Activated naive CD4-positive, alpha-beta T cell treated with anti-CD3 and anti-CD28 coated beads, Interleukin-2, amount 10 ng/mL, durations not matched to agents 5 hours and 36 hours (primary cell): ENCODE data around the gene ZP2. TPM values are rescaled to one million over a fixed set of nuclear protein-coding genes. Genes with fewer than 3 reads are reported as not detected.

Experiments
- total RNA-seq, 2 experiments: library from RNA; stranded (reverse); gene quantifications; one replicate each; pipeline ENCODE4 v1.2.3, GENCODE V29; 2021

The ZP2 gene
- not detected for total RNA-seq

DNA sequence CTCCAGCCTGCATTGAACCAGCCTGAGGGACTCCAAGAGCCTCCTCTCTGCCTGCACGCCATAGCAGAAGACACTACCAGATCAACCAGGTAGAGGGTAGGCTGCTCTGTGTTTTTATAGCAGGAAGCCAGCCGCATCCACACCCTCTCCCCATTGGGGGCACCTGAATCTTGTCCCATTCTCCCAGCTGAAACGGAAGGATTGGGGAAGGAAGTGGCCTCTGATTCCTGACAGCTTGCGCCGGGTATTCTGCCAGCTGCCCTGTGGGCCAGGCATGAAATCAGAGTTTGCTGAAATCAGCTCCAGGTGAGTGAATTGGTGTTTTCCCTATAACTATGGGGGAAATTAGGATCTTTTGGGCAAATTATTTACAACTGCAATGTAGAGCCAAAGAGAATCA is at the start of gene ZP2:
ZP2 (minus strand) TSS at position 89 of the 400 bp plus-strand sequence; CDS start at position 62, 27 bp downstream.

DNA sequence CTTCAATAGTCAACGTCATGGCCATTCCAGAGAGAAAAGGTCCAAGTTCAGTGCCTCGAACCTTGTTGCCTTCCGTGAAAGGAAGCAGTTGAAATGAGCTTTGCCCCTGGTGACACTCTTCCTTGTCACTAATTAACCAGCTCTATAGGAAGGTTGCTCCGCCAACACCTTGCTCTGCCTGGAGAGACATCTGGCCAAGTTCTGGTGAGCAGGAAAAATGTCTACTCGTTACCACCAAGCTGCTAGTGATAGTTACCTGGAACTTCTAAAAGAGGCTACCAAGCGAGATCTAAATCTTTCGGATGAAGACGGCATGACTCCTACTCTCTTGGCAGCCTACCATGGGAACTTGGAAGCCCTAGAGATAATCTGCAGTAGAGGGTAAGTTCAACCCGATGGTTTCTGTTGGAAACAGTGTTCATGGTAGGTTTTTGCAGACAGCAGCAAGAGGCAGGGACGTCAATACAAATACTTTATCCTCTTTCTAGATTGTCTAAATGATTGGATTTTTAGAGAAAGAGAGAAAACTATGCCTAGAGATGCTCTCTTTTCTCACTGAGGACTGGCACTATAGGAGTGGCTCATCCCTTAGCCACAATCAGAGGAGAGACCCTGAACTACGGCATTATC is 22.3 kb upstream of the ZP2 start, which contains the start of gene ANKS4B:
ANKS4B (plus strand) TSS at position 179 of the 630 bp plus-strand sequence; CDS start at position 218, 39 bp downstream.

DNA sequence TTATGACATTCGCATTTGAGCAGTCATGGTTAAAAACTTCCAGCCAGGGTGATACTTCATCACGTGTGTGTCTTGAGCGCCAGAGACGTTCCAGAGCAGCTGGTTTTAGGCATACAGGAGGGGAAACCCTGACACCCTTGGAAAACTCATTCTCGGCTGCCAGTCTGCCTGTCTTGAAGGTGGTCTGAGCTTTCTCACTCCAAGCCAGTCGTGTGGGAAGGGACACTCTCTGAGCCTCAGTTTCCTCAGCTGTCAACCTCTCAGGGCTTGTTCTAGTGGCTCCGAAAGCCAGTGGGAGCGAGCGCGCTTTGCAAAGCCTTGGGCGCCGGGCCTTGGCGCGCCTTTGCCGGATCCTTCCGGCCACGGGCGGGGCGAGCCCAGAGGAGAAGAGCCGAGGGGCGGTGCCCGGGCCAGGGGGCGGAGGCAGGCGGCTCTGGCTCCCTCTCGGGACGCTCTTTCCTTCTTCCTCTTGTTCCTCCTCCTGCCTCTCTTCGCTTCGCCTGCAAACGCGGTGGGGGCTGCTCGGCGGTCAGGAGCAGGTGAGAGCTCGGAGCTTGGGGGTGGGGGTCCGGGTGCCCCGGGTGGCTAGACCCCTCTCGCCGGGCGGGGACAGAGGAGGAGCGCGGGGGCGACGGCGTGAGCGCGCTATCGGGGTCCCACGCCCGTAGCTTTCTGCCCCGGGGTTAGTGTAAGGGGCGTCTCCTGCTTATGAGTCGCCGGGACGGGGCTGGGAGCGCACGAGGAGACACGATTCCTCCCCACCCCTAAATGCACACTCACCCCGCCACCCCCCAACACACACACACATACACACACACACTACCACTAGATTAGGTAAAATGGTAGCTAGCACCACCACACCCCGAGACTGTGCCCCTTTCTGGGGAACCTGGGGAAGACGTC is 52.9 kb downstream of the ZP2 start, which contains the start of gene LDAF1:
LDAF1 (plus strand) TSS at position 467 of the 903 bp plus-strand sequence. CDS start 2,509 bp downstream, outside the sequence.

DNA sequence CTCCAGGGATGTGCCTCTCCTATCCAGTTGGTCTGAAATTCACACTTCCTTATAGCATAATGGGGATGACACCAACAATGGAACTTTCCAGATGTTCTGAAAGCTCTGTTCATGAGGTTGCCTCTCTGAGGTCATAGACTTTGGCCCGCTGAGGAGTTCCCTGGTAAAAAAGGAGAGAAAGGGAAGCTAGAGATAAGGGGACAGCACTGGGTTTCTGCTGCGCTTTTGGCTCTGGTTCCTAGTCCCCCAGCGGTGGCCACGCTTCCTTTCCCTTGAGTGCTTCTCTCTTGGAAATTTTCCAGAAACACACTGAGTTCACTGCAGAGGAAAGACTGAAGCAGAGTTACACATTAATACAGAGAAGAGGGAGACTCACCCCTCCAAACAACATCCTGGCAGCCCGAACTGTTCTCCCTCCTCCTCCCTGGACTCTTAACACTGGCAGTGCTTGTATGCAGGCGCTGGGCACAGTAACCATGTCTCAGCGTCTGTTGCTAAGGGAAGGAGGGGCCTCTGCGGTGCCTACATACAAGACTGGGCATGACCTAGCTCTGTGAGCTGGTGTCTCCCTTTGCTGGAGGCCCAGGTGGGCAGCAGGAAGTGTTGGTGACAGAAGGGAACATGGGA is 60.9 kb downstream of the ZP2 start, which contains the start of gene DNAH3:
DNAH3 (minus strand) TSS at position 472 of the 627 bp plus-strand sequence. CDS start 527 bp downstream, outside the sequence.

Other genes with a start within 250 kb of the ZP2 start
- not detected for gene DNAH3, start 60.7 kb downstream of the ZP2 start, total RNA-seq
- gene LDAF1, start 52.9 kb downstream of the ZP2 start, total RNA-seq = 10 to 100 TPM; 14.3 to 16.6 TPM
- gene ANKS4B, start 22.1 kb upstream of the ZP2 start, total RNA-seq = not detected
- not detected for gene CRYM, start 66.7 kb upstream of the ZP2 start, total RNA-seq